ENCODE results near the gene FOXK2.

FOXK2 gene

GRCh38 chr17:82490512-82491195 is 28.9 kb upstream of the FOXK2 start:
- peaks cover 17 to 31% of the 10 kb centered on the region in 2 donors for H3K36me3 Mint-ChIP-seq
- peaks cover 0 to 6% of the 10 kb centered on the region in 2 donors for H3K27me3 Mint-ChIP-seq
- no peak overlapping the region for H3K27ac Mint-ChIP-seq
- ATAC-seq (replicated peaks) (no peak), DNase-seq (no peak)
- peaks cover 14 to 23% of the 10 kb centered on the region in 2 donors for H3K4me1 Mint-ChIP-seq
- no peaks in the 10 kb centered on the region for H3K9me3 Mint-ChIP-seq
- H3K4me3 Mint-ChIP-seq: no peak overlapping the region

GRCh38 chr17:82491196-82491530 is 28.4 kb upstream of the FOXK2 start:
- no peak for DNase-seq
- H3K36me3 Mint-ChIP-seq: peaks cover 14 to 28% of the 10 kb centered on the region in 2 donors
- ATAC-seq (replicated peaks): no peak
- no peak overlapping the region for H3K27ac Mint-ChIP-seq
- H3K4me3 Mint-ChIP-seq: no peak overlapping the region
- peaks cover 15 to 23% of the 10 kb centered on the region in 2 donors for H3K4me1 Mint-ChIP-seq
- H3K9me3 Mint-ChIP-seq: no peaks in the 10 kb centered on the region
- peaks cover 0 to 6% of the 10 kb centered on the region in 2 donors for H3K27me3 Mint-ChIP-seq

- ATAC-seq (replicated peaks) (no peak), DNase-seq (no peak)
- Mint-ChIP-seq H3K4me3 (no peak overlapping the region), H3K4me1 (peaks cover 14 to 26% of the 10 kb centered on the region in 2 donors), H3K36me3 (peaks cover 11 to 24% of the 10 kb centered on the region in 2 donors), H3K9me3 (no peaks in the 10 kb centered on the region), H3K27ac (no peak overlapping the region), H3K27me3 (peaks cover 0 to 6% of the 10 kb centered on the region in 2 donors)
These were observed 28.0 kb upstream of the FOXK2 start for GRCh38 chr17:82491533-82491932.

GRCh38 chr17:82492643-82493225 is 26.8 kb upstream of the FOXK2 start:
- Mint-ChIP-seq H3K27ac (no peak overlapping the region), H3K4me3 (no peak overlapping the region), H3K4me1 (peaks cover 14 to 34% of the 10 kb centered on the region in 2 donors), H3K9me3 (no peaks in the 10 kb centered on the region), H3K27me3 (peaks cover 0 to 6% of the 10 kb centered on the region in 2 donors), H3K36me3 (peaks cover 9 to 16% of the 10 kb centered on the region in 2 donors)
- ATAC-seq (replicated peaks): no peak
- DNase-seq: no peak

- Mint-ChIP-seq H3K4me3 (no peak overlapping the region), H3K27ac (no peak overlapping the region), H3K9me3 (no peaks in the 10 kb centered on the region), H3K36me3 (peaks cover 9 to 14% of the 10 kb centered on the region in 2 donors), H3K27me3 (peaks cover 0 to 6% of the 10 kb centered on the region in 2 donors), H3K4me1 (peaks cover 19 to 39% of the 10 kb centered on the region in 2 donors)
- DNase-seq: no peak
- no peak for ATAC-seq (replicated peaks)
These were observed 26.2 kb upstream of the FOXK2 start for GRCh38 chr17:82493226-82493781.

GRCh38 chr17:82494236-82495055 is 25.1 kb upstream of the FOXK2 start:
- ATAC-seq (replicated peaks) (peak; percentile 82 to 83), DNase-seq (peak; percentile 85)
- Mint-ChIP-seq H3K4me1 (peaks cover 23 to 45% of the 10 kb centered on the region in 2 donors), H3K27ac (peak overlapping the region; percentile 99), H3K9me3 (no peaks in the 10 kb centered on the region), H3K27me3 (peaks cover 0 to 6% of the 10 kb centered on the region in 2 donors), H3K4me3 (peak overlapping the region; percentile 75 to 83), H3K36me3 (peaks cover 3 to 9% of the 10 kb centered on the region in 2 donors)

GRCh38 chr17:82495844-82496528 is 23.5 kb upstream of the FOXK2 start:
- Mint-ChIP-seq H3K4me3 (peak overlapping the region; percentile 74 to 88), H3K27ac (peak overlapping the region; percentile 71), H3K36me3 (peaks cover 2 to 9% of the 10 kb centered on the region in 2 donors), H3K9me3 (no peaks in the 10 kb centered on the region), H3K27me3 (peaks cover 0 to 6% of the 10 kb centered on the region in 2 donors), H3K4me1 (peaks cover 23 to 41% of the 10 kb centered on the region in 2 donors)
- DNase-seq (no peak), ATAC-seq (replicated peaks) (no peak)

- peaks cover 2 to 9% of the 10 kb centered on the region in 2 donors for H3K36me3 Mint-ChIP-seq
- peaks cover 0 to 6% of the 10 kb centered on the region in 2 donors for H3K27me3 Mint-ChIP-seq
- ATAC-seq (replicated peaks): peak; percentile 64 to 76
- peak overlapping the region; percentile 80 for H3K27ac Mint-ChIP-seq
- H3K9me3 Mint-ChIP-seq: no peaks in the 10 kb centered on the region
- H3K4me1 Mint-ChIP-seq: peaks cover 23 to 41% of the 10 kb centered on the region in 2 donors
- H3K4me3 Mint-ChIP-seq: peak overlapping the region; percentile 74 to 88
- DNase-seq: peak; percentile 88
These were observed 22.8 kb upstream of the FOXK2 start for GRCh38 chr17:82496529-82497434.

GRCh38 chr17:82497483-82498405 is 21.8 kb upstream of the FOXK2 start:
- peaks cover 0 to 6% of the 10 kb centered on the region in 2 donors for H3K27me3 Mint-ChIP-seq

GRCh38 chr17:82502207-82502606 is 17.3 kb upstream of the FOXK2 start:
- H3K36me3 Mint-ChIP-seq: no peaks in the 10 kb centered on the region
- H3K27me3 Mint-ChIP-seq: no peaks in the 10 kb centered on the region
- H3K4me3 Mint-ChIP-seq: no peak overlapping the region
- ATAC-seq (replicated peaks) (no peak), DNase-seq (no peak)
- no peaks in the 10 kb centered on the region for H3K9me3 Mint-ChIP-seq
- H3K27ac Mint-ChIP-seq: no peak overlapping the region
- H3K4me1 Mint-ChIP-seq: peaks cover 17 to 22% of the 10 kb centered on the region in 2 donors

More at GRCh38 chr17:82497483-82498405, 21.8 kb upstream of the FOXK2 start:
- Mint-ChIP-seq H3K4me3 (peak overlapping the region; percentile 84 to 88), H3K9me3 (no peaks in the 10 kb centered on the region), H3K4me1 (peaks cover 23 to 41% of the 10 kb centered on the region in 2 donors), H3K27ac (peak overlapping the region; percentile 89), H3K36me3 (peaks cover 2 to 9% of the 10 kb centered on the region in 2 donors)
- DNase-seq (peak; percentile 34), ATAC-seq (replicated peaks) (peak; percentile 26 to 44)

GRCh38 chr17:82503094-82503727 is 16.3 kb upstream of the FOXK2 start:
- Mint-ChIP-seq H3K27me3 (no peaks in the 10 kb centered on the region), H3K4me3 (no peak overlapping the region)
- no peak for ATAC-seq (replicated peaks)

More at GRCh38 chr17:82503094-82503727, 16.3 kb upstream of the FOXK2 start:
- Mint-ChIP-seq H3K9me3 (no peaks in the 10 kb centered on the region), H3K27ac (no peak overlapping the region), H3K36me3 (no peaks in the 10 kb centered on the region), H3K4me1 (peaks cover 15 to 19% of the 10 kb centered on the region in 2 donors)
- DNase-seq: no peak
